WTC11 (cell line): ENCODE data around the gene KCNK3. TPM values are rescaled to one million over a fixed set of nuclear protein-coding genes. Genes with fewer than 3 reads are reported as not detected.
A peak's percentile ranks its signal among the peaks of the same experiment; 100 is the strongest.

Source experiments
- ATAC-seq: fragments of 200-7000 bp; cut with Tn5 transposase; 2 replicates; pipeline ENCODE4 v1.10.0; 2021; ENCODE audit warnings: mild to moderate bottlenecking, moderate library complexity
- CTCF ChIA-PET: fragments of 300-600 bp; sonication (Branson Sonifier 250); formaldehyde crosslinking; loops from one replicate; lab custom pipeline; 2021; ENCODE audit warnings: antibody characterized with exemption; lab: Charles Lee
- POLR2A ChIA-PET: fragments of 350-600 bp; sonication (Branson Sonifier 250); formaldehyde crosslinking; loops from one replicate; lab custom pipeline; 2021; ENCODE audit warnings: antibody characterized with exemption; lab: Charles Lee
- DNase-seq: peaks from one replicate; pipeline ENCODE4 v3.0.0; 2021; ENCODE audit warnings: low spot score
- H3K27ac Mint-ChIP-seq: 2 replicates; pipeline ENCODE4 v1.8.0; 2021; ENCODE audit warnings: mixed read lengths
- H3K27me3 Mint-ChIP-seq: 2 replicates; pipeline ENCODE4 v1.8.0; 2021; ENCODE audit warnings: low read depth, mild to moderate bottlenecking, moderate library complexity, mixed read lengths
- H3K36me3 Mint-ChIP-seq: 2 replicates; pipeline ENCODE4 v1.8.0; 2021; ENCODE audit warnings: mixed read lengths
- H3K4me1 Mint-ChIP-seq: 2 replicates; pipeline ENCODE4 v1.8.0; 2022; ENCODE audit warnings: mixed read lengths
- H3K4me3 Mint-ChIP-seq: 2 replicates; pipeline ENCODE4 v1.8.0; 2021; ENCODE audit warnings: mild to moderate bottlenecking, moderate library complexity, mixed read lengths
- H3K9me3 Mint-ChIP-seq: 2 replicates; pipeline ENCODE4 v1.8.0; 2021; ENCODE audit warnings: mixed read lengths
- ATF1 ChIP-seq: sonication (generic); formaldehyde crosslinking; IDR thresholded peaks from 2 replicates; pipeline ENCODE4 v1.8.1; 2023; ENCODE audit warnings: mild to moderate bottlenecking, moderate library complexity, missing genetic modification reagents
- CREB1 ChIP-seq: sonication (generic); formaldehyde crosslinking; IDR thresholded peaks from 2 replicates; pipeline ENCODE4 v1.8.0; 2023; ENCODE audit warnings: mild to moderate bottlenecking, missing genetic modification reagents
- ELF4 ChIP-seq: sonication (generic); formaldehyde crosslinking; IDR thresholded peaks from 2 replicates; pipeline ENCODE4 v1.8.1; 2022; ENCODE audit warnings: low read depth, mild to moderate bottlenecking, moderate library complexity, missing genetic modification reagents
- ETV6 ChIP-seq: sonication (generic); formaldehyde crosslinking; IDR thresholded peaks from 2 replicates; pipeline ENCODE4 v1.8.1; 2022; ENCODE audit warnings: mild to moderate bottlenecking, missing genetic modification reagents
- MAX ChIP-seq: sonication (generic); formaldehyde crosslinking; IDR thresholded peaks from 2 replicates; pipeline ENCODE4 v1.8.0; 2022; ENCODE audit warnings: mild to moderate bottlenecking, missing genetic modification reagents
- MYBL2 ChIP-seq: sonication (generic); formaldehyde crosslinking; IDR thresholded peaks from 2 replicates; pipeline ENCODE4 v1.8.1; 2023; ENCODE audit warnings: mild to moderate bottlenecking, moderate library complexity, missing genetic modification reagents
- NFATC4 ChIP-seq: fragments of 250-450 bp; sonication (Bioruptor Pico); IDR thresholded peaks from 2 replicates; pipeline ENCODE4 v1.9.0; 2021; ENCODE audit warnings: mild to moderate bottlenecking
- OVOL2 ChIP-seq: fragments of 250-450 bp; sonication (Bioruptor Pico); IDR thresholded peaks from 2 replicates; pipeline ENCODE4 v1.9.0; 2021; ENCODE audit warnings: mild to moderate bottlenecking, borderline replicate concordance
- SMAD3 ChIP-seq: sonication (generic); formaldehyde crosslinking; IDR thresholded peaks from 2 replicates; pipeline ENCODE4 v1.8.0; 2022; ENCODE audit warnings: missing genetic modification reagents, mild to moderate bottlenecking, borderline replicate concordance
- USF1 ChIP-seq: sonication (generic); formaldehyde crosslinking; IDR thresholded peaks from 2 replicates; pipeline ENCODE4 v1.8.0; 2022; ENCODE audit warnings: mild to moderate bottlenecking, missing genetic modification reagents
- USF2 ChIP-seq: sonication (generic); formaldehyde crosslinking; IDR thresholded peaks from 2 replicates; pipeline ENCODE4 v1.8.1; 2023; ENCODE audit warnings: mild to moderate bottlenecking, missing genetic modification reagents, moderate library complexity
- ZNF121 ChIP-seq: sonication (generic); formaldehyde crosslinking; IDR thresholded peaks from 2 replicates; pipeline ENCODE4 v1.8.0; 2023; ENCODE audit warnings: missing genetic modification reagents
- ZNF219 ChIP-seq: sonication (generic); formaldehyde crosslinking; IDR thresholded peaks from 2 replicates; pipeline ENCODE4 v1.8.0; 2023; ENCODE audit warnings: missing genetic modification reagents, mild to moderate bottlenecking, borderline replicate concordance
- ZNF232 ChIP-seq: sonication (generic); formaldehyde crosslinking; IDR thresholded peaks from 2 replicates; pipeline ENCODE4 v1.8.0; 2022; ENCODE audit warnings: mild to moderate bottlenecking, missing genetic modification reagents
- ZNF281 ChIP-seq: sonication (generic); formaldehyde crosslinking; IDR thresholded peaks from 2 replicates; pipeline ENCODE4 v1.8.0; 2023; ENCODE audit warnings: mild to moderate bottlenecking, missing genetic modification reagents
- total RNA-seq: library from RNA; stranded (reverse); gene quantifications from 3 replicates; pipeline ENCODE4 v1.2.3, GENCODE V29; 2021
- TF ChIP-seq, protein P1 (sequence below): sonication (generic); formaldehyde crosslinking; IDR thresholded peaks from 2 replicates; pipeline ENCODE4 v1.8.1; 2023; ENCODE audit warnings: mild to moderate bottlenecking, missing genetic modification reagents, moderate library complexity
- TF ChIP-seq, protein P2 (sequence below): sonication (generic); formaldehyde crosslinking; IDR thresholded peaks from 2 replicates; pipeline ENCODE4 v1.8.1; 2022; ENCODE audit warnings: mild to moderate bottlenecking, moderate library complexity, missing genetic modification reagents
- TF ChIP-seq, protein P3 (sequence below): fragments of 250-450 bp; sonication (Bioruptor Pico); IDR thresholded peaks from 2 replicates; pipeline ENCODE4 v1.8.0; 2021; ENCODE audit warnings: mild to moderate bottlenecking
- TF ChIP-seq, protein P4 (sequence below): sonication (generic); formaldehyde crosslinking; IDR thresholded peaks from 2 replicates; pipeline ENCODE4 v1.8.1; 2022; ENCODE audit warnings: low read depth, mild to moderate bottlenecking, moderate library complexity, missing genetic modification reagents, borderline replicate concordance

Gene KCNK3
- total RNA-seq, 1 experiment from 2014 or later: 0.22 TPM

- ATAC-seq (no peak), DNase-seq (no peak)
- no peak overlapping the region for H3K4me3 Mint-ChIP-seq
- peaks cover 11% of the 10 kb centered on the region for H3K4me1 Mint-ChIP-seq
- POLR2A ChIA-PET: no interaction called here
- TF ChIP-seq, protein P1, sequence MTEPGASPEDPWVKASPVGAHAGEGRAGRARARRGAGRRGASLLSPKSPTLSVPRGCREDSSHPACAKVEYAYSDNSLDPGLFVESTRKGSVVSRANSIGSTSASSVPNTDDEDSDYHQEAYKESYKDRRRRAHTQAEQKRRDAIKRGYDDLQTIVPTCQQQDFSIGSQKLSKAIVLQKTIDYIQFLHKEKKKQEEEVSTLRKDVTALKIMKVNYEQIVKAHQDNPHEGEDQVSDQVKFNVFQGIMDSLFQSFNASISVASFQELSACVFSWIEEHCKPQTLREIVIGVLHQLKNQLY (CRISPR knock-in tag): no peak
- TF ChIP-seq ATF1 (CRISPR knock-in tag): no peak
- TF ChIP-seq ZNF121 (CRISPR knock-in tag): peak; percentile 59
- no peaks in the 10 kb centered on the region for H3K36me3 Mint-ChIP-seq
- CTCF ChIA-PET: interaction anchor here (1.8 kb wide), 1 partner anchor 53 kb away, joined by 4 read pairs; no protein-coding TSS in a partner anchor
- no peaks in the 10 kb centered on the region for H3K27me3 Mint-ChIP-seq
- H3K9me3 Mint-ChIP-seq: no peaks in the 10 kb centered on the region
- no peak overlapping the region for H3K27ac Mint-ChIP-seq
Observed at GRCh38 chr2:26725521-26725820, 32.9 kb downstream of the KCNK3 start.

- H3K4me1 Mint-ChIP-seq: peaks cover 5% of the 10 kb centered on the region; the same call in 1 of the 2 replicates
- POLR2A ChIA-PET: no interaction called here
- no peaks in the 10 kb centered on the region for H3K9me3 Mint-ChIP-seq
- H3K4me3 Mint-ChIP-seq: no peak overlapping the region
- no peak for TF ChIP-seq ZNF121 (CRISPR knock-in tag)
- TF ChIP-seq SMAD3 (CRISPR knock-in tag): no peak
- TF ChIP-seq OVOL2 (CRISPR knock-in tag): no peak
- TF ChIP-seq USF2: no peak
- no peak for TF ChIP-seq USF1 (CRISPR knock-in tag)
- TF ChIP-seq, all 79 proteins: peak for 0
- Mint-ChIP-seq H3K36me3 (no peaks in the 10 kb centered on the region), H3K27ac (no peak overlapping the region), H3K27me3 (no peaks in the 10 kb centered on the region)
- CTCF ChIA-PET: no interaction called here
- DNase-seq (no peak), ATAC-seq (no peak)
Observed at GRCh38 chr2:26726228-26726627, 33.7 kb downstream of the KCNK3 start.

DNA sequence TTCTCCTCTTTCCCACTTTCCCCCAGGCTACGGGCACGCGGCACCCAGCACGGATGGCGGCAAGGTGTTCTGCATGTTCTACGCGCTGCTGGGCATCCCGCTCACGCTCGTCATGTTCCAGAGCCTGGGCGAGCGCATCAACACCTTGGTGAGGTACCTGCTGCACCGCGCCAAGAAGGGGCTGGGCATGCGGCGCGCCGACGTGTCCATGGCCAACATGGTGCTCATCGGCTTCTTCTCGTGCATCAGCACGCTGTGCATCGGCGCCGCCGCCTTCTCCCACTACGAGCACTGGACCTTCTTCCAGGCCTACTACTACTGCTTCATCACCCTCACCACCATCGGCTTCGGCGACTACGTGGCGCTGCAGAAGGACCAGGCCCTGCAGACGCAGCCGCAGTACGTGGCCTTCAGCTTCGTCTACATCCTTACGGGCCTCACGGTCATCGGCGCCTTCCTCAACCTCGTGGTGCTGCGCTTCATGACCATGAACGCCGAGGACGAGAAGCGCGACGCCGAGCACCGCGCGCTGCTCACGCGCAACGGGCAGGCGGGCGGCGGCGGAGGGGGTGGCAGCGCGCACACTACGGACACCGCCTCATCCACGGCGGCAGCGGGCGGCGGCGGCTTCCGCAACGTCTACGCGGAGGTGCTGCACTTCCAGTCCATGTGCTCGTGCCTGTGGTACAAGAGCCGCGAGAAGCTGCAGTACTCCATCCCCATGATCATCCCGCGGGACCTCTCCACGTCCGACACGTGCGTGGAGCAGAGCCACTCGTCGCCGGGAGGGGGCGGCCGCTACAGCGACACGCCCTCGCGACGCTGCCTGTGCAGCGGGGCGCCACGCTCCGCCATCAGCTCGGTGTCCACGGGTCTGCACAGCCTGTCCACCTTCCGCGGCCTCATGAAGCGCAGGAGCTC, 35.4 kb downstream of the KCNK3 start:
- ChIA-PET CTCF (interaction anchor here (1.3 to 1.4 kb wide), 2 partner anchors 13 to 44 kb away, joined by 3 to 5 read pairs; no protein-coding TSS in a partner anchor), POLR2A (no interaction called here)
- DNase-seq: no peak
- TF ChIP-seq ELF4 (no peak), ETV6 (no peak), NFATC4 (no peak), ZNF281 (CRISPR knock-in tag) (no peak), ZNF232 (CRISPR knock-in tag) (no peak), ZNF219 (CRISPR knock-in tag) (no peak), MYBL2 (CRISPR knock-in tag) (no peak), MAX (CRISPR knock-in tag) (no peak), CREB1 (CRISPR knock-in tag) (no peak), ATF1 (CRISPR knock-in tag) (no peak)
- TF ChIP-seq, protein P2, sequence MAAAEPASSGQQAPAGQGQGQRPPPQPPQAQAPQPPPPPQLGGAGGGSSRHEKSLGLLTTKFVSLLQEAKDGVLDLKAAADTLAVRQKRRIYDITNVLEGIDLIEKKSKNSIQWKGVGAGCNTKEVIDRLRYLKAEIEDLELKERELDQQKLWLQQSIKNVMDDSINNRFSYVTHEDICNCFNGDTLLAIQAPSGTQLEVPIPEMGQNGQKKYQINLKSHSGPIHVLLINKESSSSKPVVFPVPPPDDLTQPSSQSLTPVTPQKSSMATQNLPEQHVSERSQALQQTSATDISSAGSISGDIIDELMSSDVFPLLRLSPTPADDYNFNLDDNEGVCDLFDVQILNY: no peak
- TF ChIP-seq, protein P3, sequence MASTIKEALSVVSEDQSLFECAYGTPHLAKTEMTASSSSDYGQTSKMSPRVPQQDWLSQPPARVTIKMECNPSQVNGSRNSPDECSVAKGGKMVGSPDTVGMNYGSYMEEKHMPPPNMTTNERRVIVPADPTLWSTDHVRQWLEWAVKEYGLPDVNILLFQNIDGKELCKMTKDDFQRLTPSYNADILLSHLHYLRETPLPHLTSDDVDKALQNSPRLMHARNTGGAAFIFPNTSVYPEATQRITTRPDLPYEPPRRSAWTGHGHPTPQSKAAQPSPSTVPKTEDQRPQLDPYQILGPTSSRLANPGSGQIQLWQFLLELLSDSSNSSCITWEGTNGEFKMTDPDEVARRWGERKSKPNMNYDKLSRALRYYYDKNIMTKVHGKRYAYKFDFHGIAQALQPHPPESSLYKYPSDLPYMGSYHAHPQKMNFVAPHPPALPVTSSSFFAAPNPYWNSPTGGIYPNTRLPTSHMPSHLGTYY (CRISPR knock-in tag): no peak
- TF ChIP-seq, protein P4, sequence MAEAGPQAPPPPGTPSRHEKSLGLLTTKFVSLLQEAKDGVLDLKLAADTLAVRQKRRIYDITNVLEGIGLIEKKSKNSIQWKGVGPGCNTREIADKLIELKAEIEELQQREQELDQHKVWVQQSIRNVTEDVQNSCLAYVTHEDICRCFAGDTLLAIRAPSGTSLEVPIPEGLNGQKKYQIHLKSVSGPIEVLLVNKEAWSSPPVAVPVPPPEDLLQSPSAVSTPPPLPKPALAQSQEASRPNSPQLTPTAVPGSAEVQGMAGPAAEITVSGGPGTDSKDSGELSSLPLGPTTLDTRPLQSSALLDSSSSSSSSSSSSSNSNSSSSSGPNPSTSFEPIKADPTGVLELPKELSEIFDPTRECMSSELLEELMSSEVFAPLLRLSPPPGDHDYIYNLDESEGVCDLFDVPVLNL (CRISPR knock-in tag): no peak
- peak; percentile 33 for ATAC-seq
- no peak overlapping the region for H3K4me3 Mint-ChIP-seq
- no peaks in the 10 kb centered on the region for H3K27me3 Mint-ChIP-seq
- H3K27ac Mint-ChIP-seq: no peak overlapping the region
- no peaks in the 10 kb centered on the region for H3K36me3 Mint-ChIP-seq
- no peaks in the 10 kb centered on the region for H3K4me1 Mint-ChIP-seq
- no peaks in the 10 kb centered on the region for H3K9me3 Mint-ChIP-seq
